Pancreas (tissue), 10 donors: ENCODE measurements around the gene CDAN1. TPM values are rescaled to one million over a fixed set of nuclear protein-coding genes. Genes with fewer than 3 reads are reported as not detected.

ENCODE experiments used
- ATAC-seq, 4 donors: fragments of 200-7000 bp; cut with Tn5 transposase; one replicate each; pipeline versions ENCODE4 v1.8.0 to v1.9.1; 2020; ENCODE audit warnings: mild to moderate bottlenecking in 4 of 4, moderate library complexity in 4 of 4
- DNase-seq, 6 donors: peaks; one replicate each; pipeline ENCODE4 v3.0.0-alpha.2; 2020
- FAIRE-seq: peaks from 2 replicates; lab custom pipeline; 2012; peaks lifted over from hg19 to GRCh38; lab: Jason Lieb, UNC
- H3K27ac ChIP-seq, 4 donors: fragments of 200-600 bp; sonication (generic); 1 replicate in 3 of 4; 2 replicates in 1 of 4; pipeline versions ENCODE4 v1.5.0 to v1.8.0; 2020
- H3K27me3 ChIP-seq, 4 donors: fragments of 200-600 bp; one replicate each; pipeline ENCODE4 v1.8.0; 2021
- H3K36me3 ChIP-seq, 3 donors: fragments of 200-600 bp; sonication (generic) in 1 of 3; one replicate each; pipeline versions ENCODE4 v1.5.0 to v1.8.0; 2020 to 2021
- H3K4me1 ChIP-seq, 3 donors: fragments of 200-600 bp; one replicate each; pipeline ENCODE4 v1.8.0; 2021
- H3K4me3 ChIP-seq, 4 donors: fragments of 200-600 bp; sonication (generic) in 2 of 4; one replicate each; pipeline versions ENCODE4 v1.5.0 to v1.8.0; 2020 to 2021
- H3K9me3 ChIP-seq, 4 donors: fragments of 200-600 bp; one replicate each; pipeline ENCODE4 v1.8.0; 2021
- CTCF ChIP-seq, 4 donors: fragments of 200-600 bp; sonication (generic) in 3 of 4; IDR thresholded peaks; one replicate each; pipeline versions ENCODE4 v1.5.0 to v1.8.0; 2021; ENCODE audit warnings: antibody characterized with exemption in 4 of 4
- WGBS, 2 donors: extraction: QIAGEN DNeasy Blood & Tissue Kit; methylation state at CpG; one replicate each; pipeline ENCODE4 v1.1.7; 2013; 5-methylcytosine and 5-hydroxymethylcytosine counted together
- intact Hi-C, 3 donors: fragments of 100-400 bp; cut with DNase I; formaldehyde crosslinking; loops; one replicate each; pipeline versions ENCODE4 v1.11.1 to v1.14.2; 2022
- polyA plus RNA-seq, 2 donors: library from polyadenylated mRNA; stranded (reverse); fragments of 200-250 nt; gene quantifications; one replicate each; pipeline ENCODE4 v1.2.3, GENCODE V29; 2013
- total RNA-seq, 6 donors: library from RNA; stranded (reverse); fragmentation: NEBNext Ultra II Directional in 4 of 6; extraction: Animal tissue kit (Norgen Biotek cat#: 25700) in 4 of 6; gene quantifications; one replicate each; pipeline versions ENCODE4 v1.2.1 to v1.2.4, GENCODE V29; 2021 to 2023
- donor health status: healthy with polysubstance abuse.
- donor health status: DM: no; HTN: no; CAD: no; lungs with moderate emphysema.
- donor health status: DM: no; HTN: no; CAD: no.
- donor health status: control.
- donor health status: control.
- donor health status: Bipolar disorder and iron deficiency.
- donor health status: DM: yes; HTN: yes; CAD: no.
- donor health status: DM: no; HTN: no; CAD: no.
- donor health status: DM: no; HTN: no; CAD: no.
- donor health status: DM: yes; HTN: yes; CAD: no.

CDAN1 gene
- total and polyA plus RNA-seq, 8 donors: 5.8 to 20.0 (median 9.3) TPM

GRCh38 chr15:42716125-42716524 lies 20.8 kb downstream of the CDAN1 start:
- Histone ChIP-seq H3K36me3 (no peaks in the 10 kb centered on the region), H3K27ac (no peak overlapping the region), H3K9me3 (no peaks in the 10 kb centered on the region), H3K27me3 (no peaks in the 10 kb centered on the region), H3K4me1 (no peaks in the 10 kb centered on the region), H3K4me3 (no peak overlapping the region)
- 71 to 87% methylated on average over 5 of the region's 5 CpGs for WGBS, 2 donors
- intact Hi-C loops: loop anchor here in 1 of 3 donors (10.0 kb wide), 1 partner anchor 209 kb away; the partner anchor contains the start of gene TTBK2
- FAIRE-seq (no peak), ATAC-seq (no peak), DNase-seq (peak in 1 of 6 donors; percentile 4)
- no peak for TF ChIP-seq CTCF (IDR thresholded peaks at IDR 0.05)

GRCh38 chr15:42712584-42712983 lies 24.3 kb downstream of the CDAN1 start:
- no peaks in the 10 kb centered on the region for H3K4me1 ChIP-seq
- peak in 1 of 6 donors; percentile 1 for DNase-seq

GRCh38 chr15:42711746-42712145 lies 25.2 kb downstream of the CDAN1 start:
- peak; percentile 97 for FAIRE-seq
- H3K4me3 ChIP-seq: no peak overlapping the region
- no peaks in the 10 kb centered on the region for H3K27me3 ChIP-seq
- TF ChIP-seq CTCF (IDR thresholded peaks at IDR 0.05): no peak
- H3K4me1 ChIP-seq: peaks cover 0 to 4% (median 0%) of the 10 kb centered on the region in 3 donors
- 76 to 86% methylated on average over 3 of the region's 3 CpGs for WGBS, 2 donors
- no peak for DNase-seq
- ATAC-seq: no peak
- H3K9me3 ChIP-seq: no peaks in the 10 kb centered on the region
- H3K27ac ChIP-seq: no peak overlapping the region
- no peaks in the 10 kb centered on the region for H3K36me3 ChIP-seq
- intact Hi-C loops: loop anchor here in 1 of 3 donors (10.0 kb wide), 1 partner anchor 213 kb away; the partner anchor contains the start of gene TTBK2

More at GRCh38 chr15:42712584-42712983, 24.3 kb downstream of the CDAN1 start:
- H3K27me3 ChIP-seq: no peaks in the 10 kb centered on the region
- WGBS, 2 donors: 89 to 90% methylated on average over 4 of the region's 4 CpGs
- intact Hi-C loops: loop anchor here in 1 of 3 donors (10.0 kb wide), 1 partner anchor 212 kb away; the partner anchor contains the start of gene TTBK2
- no peaks in the 10 kb centered on the region for H3K36me3 ChIP-seq
- no peak overlapping the region for H3K27ac ChIP-seq
- H3K4me3 ChIP-seq: no peak overlapping the region
- ATAC-seq (no peak), FAIRE-seq (no peak)
- TF ChIP-seq CTCF (IDR thresholded peaks at IDR 0.05): no peak
- no peaks in the 10 kb centered on the region for H3K9me3 ChIP-seq

GRCh38 chr15:42710662-42711061 lies 26.3 kb downstream of the CDAN1 start:
- H3K4me3 ChIP-seq: no peak overlapping the region
- TF ChIP-seq CTCF (IDR thresholded peaks at IDR 0.05): no peak
- intact Hi-C loops: loop anchor here in 1 of 3 donors (10.0 kb wide), 1 partner anchor 214 kb away; the partner anchor contains the start of gene TTBK2
- no peaks in the 10 kb centered on the region for H3K9me3 ChIP-seq
- no peak for ATAC-seq
- H3K27me3 ChIP-seq: no peaks in the 10 kb centered on the region
- FAIRE-seq: no peak
- H3K4me1 ChIP-seq: peaks cover 0 to 6% (median 0%) of the 10 kb centered on the region in 3 donors
- DNase-seq: peak in 1 of 6 donors; percentile 4
- no peak overlapping the region for H3K27ac ChIP-seq
- no peaks in the 10 kb centered on the region for H3K36me3 ChIP-seq
- 50 to 84% methylated on average over 2 of the region's 2 CpGs for WGBS, 2 donors

GRCh38 chr15:42707873-42708544 lies 28.9 kb downstream of the CDAN1 start:
- no peaks in the 10 kb centered on the region for H3K9me3 ChIP-seq
- DNase-seq (peak in 1 of 6 donors; percentile 4), ATAC-seq (no peak), FAIRE-seq (no peak)
- no peak for TF ChIP-seq CTCF (IDR thresholded peaks at IDR 0.05)
- intact Hi-C loops: loop anchor here in 1 of 3 donors (5.0 kb wide), 1 partner anchor 219 kb away; no protein-coding TSS in a partner anchor
- H3K27ac ChIP-seq: no peak overlapping the region
- H3K36me3 ChIP-seq: no peaks in the 10 kb centered on the region
- peaks cover 0 to 6% (median 0%) of the 10 kb centered on the region in 3 donors for H3K4me1 ChIP-seq
- WGBS, 2 donors: 55 to 60% methylated on average over 3 of the region's 3 CpGs
- no peaks in the 10 kb centered on the region for H3K27me3 ChIP-seq
- H3K4me3 ChIP-seq: no peak overlapping the region
